ENCODE measurements around the gene HOGA1. TPM values are rescaled to one million over a fixed set of nuclear protein-coding genes. Genes with fewer than 3 reads are reported as not detected.

Gene HOGA1
- total RNA-seq, 1 donor from 2014 or later = 2.6 TPM

DNA sequence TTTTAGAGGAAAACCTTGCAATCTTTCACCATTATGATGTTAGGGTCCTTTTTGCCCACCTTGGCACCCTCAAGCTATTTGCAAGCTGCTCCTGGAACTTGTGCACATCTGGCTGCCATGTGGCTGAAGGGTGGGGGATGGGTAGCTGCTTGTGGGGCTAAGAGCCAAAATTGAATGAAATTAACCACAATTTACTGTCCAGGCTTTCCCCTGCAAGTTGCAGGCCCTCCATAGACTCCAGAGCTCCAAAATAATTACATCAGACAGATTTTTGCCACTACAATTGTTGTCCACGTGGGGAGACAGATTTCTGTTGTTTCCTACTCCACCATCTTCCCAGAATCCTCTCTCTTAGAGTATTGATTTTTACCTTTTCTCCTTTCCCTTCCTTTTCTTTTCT lies 75.4 kb downstream of the HOGA1 start:
- TF ChIP-seq, protein P1, sequence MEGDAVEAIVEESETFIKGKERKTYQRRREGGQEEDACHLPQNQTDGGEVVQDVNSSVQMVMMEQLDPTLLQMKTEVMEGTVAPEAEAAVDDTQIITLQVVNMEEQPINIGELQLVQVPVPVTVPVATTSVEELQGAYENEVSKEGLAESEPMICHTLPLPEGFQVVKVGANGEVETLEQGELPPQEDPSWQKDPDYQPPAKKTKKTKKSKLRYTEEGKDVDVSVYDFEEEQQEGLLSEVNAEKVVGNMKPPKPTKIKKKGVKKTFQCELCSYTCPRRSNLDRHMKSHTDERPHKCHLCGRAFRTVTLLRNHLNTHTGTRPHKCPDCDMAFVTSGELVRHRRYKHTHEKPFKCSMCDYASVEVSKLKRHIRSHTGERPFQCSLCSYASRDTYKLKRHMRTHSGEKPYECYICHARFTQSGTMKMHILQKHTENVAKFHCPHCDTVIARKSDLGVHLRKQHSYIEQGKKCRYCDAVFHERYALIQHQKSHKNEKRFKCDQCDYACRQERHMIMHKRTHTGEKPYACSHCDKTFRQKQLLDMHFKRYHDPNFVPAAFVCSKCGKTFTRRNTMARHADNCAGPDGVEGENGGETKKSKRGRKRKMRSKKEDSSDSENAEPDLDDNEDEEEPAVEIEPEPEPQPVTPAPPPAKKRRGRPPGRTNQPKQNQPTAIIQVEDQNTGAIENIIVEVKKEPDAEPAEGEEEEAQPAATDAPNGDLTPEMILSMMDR (IDR thresholded peaks at IDR 0.05) = no peak
- H3K9me3 ChIP-seq = no peaks in the 10 kb centered on the region
- no peaks in the 10 kb centered on the region for H3K4me1 ChIP-seq
- no peaks in the 10 kb centered on the region for H3K27me3 ChIP-seq
- H3K36me3 ChIP-seq = peaks cover 40 to 59% of the 10 kb centered on the region in 2 donors
- no peak overlapping the region for H3K27ac ChIP-seq
- DNase-seq (ENCODE audit: low spot score in 2 of 2) = no peak
- intact Hi-C loops (cut with DNase I) = no loop called here
- H3K4me3 ChIP-seq = no peak overlapping the region

Other genes with a start within 250 kb of the HOGA1 start
- 32.0 TPM for gene FRAT2, start 249.7 kb upstream of the HOGA1 start, total RNA-seq
- 5.9 TPM for gene RRP12, start 183.0 kb upstream of the HOGA1 start, total RNA-seq
- 171 TPM for gene PGAM1, start 158.2 kb upstream of the HOGA1 start, total RNA-seq
- gene EXOSC1, start 138.4 kb upstream of the HOGA1 start, total RNA-seq = 11.3 TPM
- 30.4 TPM for gene ZDHHC16, start 138.2 kb upstream of the HOGA1 start, total RNA-seq
- 34.0 TPM for gene MMS19, start 86.0 kb upstream of the HOGA1 start, total RNA-seq
- gene UBTD1, start 85.5 kb upstream of the HOGA1 start, total RNA-seq = 33.0 TPM
- gene ANKRD2, start 11.6 kb upstream of the HOGA1 start, total RNA-seq = not detected
- not detected for gene C10orf62, start 5.3 kb downstream of the HOGA1 start, total RNA-seq
- 2.3 TPM for gene MORN4, start 49.1 kb downstream of the HOGA1 start, total RNA-seq
- 33.7 TPM for gene PI4K2A, start 56.3 kb downstream of the HOGA1 start, total RNA-seq
- 23.7 TPM for gene AVPI1, start 102.9 kb downstream of the HOGA1 start, total RNA-seq
- 43.7 TPM for gene MARVELD1, start 129.3 kb downstream of the HOGA1 start, total RNA-seq
- 62.2 TPM for gene ZFYVE27, start 152.7 kb downstream of the HOGA1 start, total RNA-seq
- gene SFRP5, start 187.6 kb downstream of the HOGA1 start, total RNA-seq = not detected